ENCODE results near the gene ATG7. TPM values are rescaled to one million over a fixed set of nuclear protein-coding genes. Genes with fewer than 3 reads are reported as not detected.

ATG7 gene
- total RNA-seq, 1 experiment from 2014 or later = 56.1 TPM

GRCh38 chr3:11542551-11542950 is 270.4 kb downstream of the ATG7 start:
- no peak overlapping the region for H2AFZ ChIP-seq
- intact Hi-C loops (cut with micrococcal nuclease; ENCODE audit: unreplicated experiment) = no loop called here
- H3K4me3 ChIP-seq = no peak overlapping the region
- H3K79me2 ChIP-seq (ENCODE audit: low read depth) = no peaks in the 10 kb centered on the region
- peaks cover 3% of the 10 kb centered on the region; the same call in 1 of the 2 replicates for H3F3A ChIP-seq (ENCODE audit: insufficient read depth, low read depth)
- no TSS peak for BruUV-seq (replicated peaks)
- no peak overlapping the region for H3K4me2 ChIP-seq
- H3K9me3 ChIP-seq (ENCODE audit: insufficient read depth, low read depth) = no peaks in the 10 kb centered on the region
- no peak overlapping the region for H3K27ac ChIP-seq
- no peaks in the 10 kb centered on the region for H3K9me2 ChIP-seq (ENCODE audit: insufficient read depth)
- H4K20me1 ChIP-seq (ENCODE audit: insufficient read depth) = 0 out of 2 replicates have a peak, but pooled peaks cover 9% of the 10 kb centered on the region
- TF ChIP-seq CTCF (conservative IDR thresholded peaks at IDR 0.05) (no peak), EZH2 (IDR thresholded peaks at IDR 0.05; ENCODE audit: low read depth) (no peak)
- H3K4me1 ChIP-seq (replicated peaks; ENCODE audit: insufficient read depth) = no peaks in the 10 kb centered on the region
- POLR2A ChIA-PET (ENCODE audit: unreplicated experiment) = interaction anchor here (0.6 kb wide), 1 partner anchor 107 kb away, joined by 3 read pairs; no protein-coding TSS in a partner anchor
- no peak for DNase-seq
- CTCF ChIA-PET = no interaction called here
- H3K27me3 ChIP-seq (ENCODE audit: insufficient read depth, low read depth) = no peaks in the 10 kb centered on the region
- no peaks in the 10 kb centered on the region for H3K36me3 ChIP-seq (ENCODE audit: low read depth)

- Histone ChIP-seq H3K36me3 (ENCODE audit: low read depth) (no peaks in the 10 kb centered on the region), H3K4me1 (replicated peaks; ENCODE audit: insufficient read depth) (no peaks in the 10 kb centered on the region), H3K27me3 (ENCODE audit: insufficient read depth, low read depth) (no peaks in the 10 kb centered on the region), H4K20me1 (ENCODE audit: insufficient read depth) (0 out of 2 replicates have a peak, but pooled peaks cover 9% of the 10 kb centered on the region), H3F3A (ENCODE audit: insufficient read depth, low read depth) (peaks cover 3% of the 10 kb centered on the region), H3K79me2 (ENCODE audit: low read depth) (no peaks in the 10 kb centered on the region), H3K4me2 (no peak overlapping the region), H3K9me2 (ENCODE audit: insufficient read depth) (no peaks in the 10 kb centered on the region), H3K27ac (no peak overlapping the region), H3K9me3 (ENCODE audit: insufficient read depth, low read depth) (no peaks in the 10 kb centered on the region), H2AFZ (no peak overlapping the region), H3K4me3 (no peak overlapping the region)
- ChIA-PET CTCF (no interaction called here), POLR2A (ENCODE audit: unreplicated experiment) (interaction anchor here (0.6 kb wide), 1 partner anchor 106 kb away, joined by 3 read pairs; no protein-coding TSS in a partner anchor)
- no peak for TF ChIP-seq CTCF (conservative IDR thresholded peaks at IDR 0.05)
- no peak for TF ChIP-seq EZH2 (IDR thresholded peaks at IDR 0.05; ENCODE audit: low read depth)
- intact Hi-C loops (cut with micrococcal nuclease; ENCODE audit: unreplicated experiment) = no loop called here
- DNase-seq = no peak
- no TSS peak for BruUV-seq (replicated peaks)
These were observed 271.1 kb downstream of the ATG7 start for GRCh38 chr3:11543141-11543947.

GRCh38 chr3:11543948-11544387 is 271.8 kb downstream of the ATG7 start:
- Histone ChIP-seq H3K36me3 (ENCODE audit: low read depth) (no peaks in the 10 kb centered on the region), H3F3A (ENCODE audit: insufficient read depth, low read depth) (peaks cover 8% of the 10 kb centered on the region), H3K4me3 (no peak overlapping the region), H3K4me2 (no peak overlapping the region), H3K79me2 (ENCODE audit: low read depth) (no peaks in the 10 kb centered on the region), H3K4me1 (replicated peaks; ENCODE audit: insufficient read depth) (no peaks in the 10 kb centered on the region), H3K27ac (no peak overlapping the region), H3K27me3 (ENCODE audit: insufficient read depth, low read depth) (no peaks in the 10 kb centered on the region), H3K9me2 (ENCODE audit: insufficient read depth) (no peaks in the 10 kb centered on the region), H3K9me3 (ENCODE audit: insufficient read depth, low read depth) (no peaks in the 10 kb centered on the region), H2AFZ (no peak overlapping the region), H4K20me1 (ENCODE audit: insufficient read depth) (0 out of 2 replicates have a peak, but pooled peaks cover 7% of the 10 kb centered on the region)
- no TSS peak for BruUV-seq (replicated peaks)
- ChIA-PET CTCF (no interaction called here), POLR2A (ENCODE audit: unreplicated experiment) (no interaction called here)
- no peak for TF ChIP-seq CTCF (conservative IDR thresholded peaks at IDR 0.05)
- TF ChIP-seq EZH2 (IDR thresholded peaks at IDR 0.05; ENCODE audit: low read depth) = no peak
- DNase-seq = no peak
- intact Hi-C loops (cut with micrococcal nuclease; ENCODE audit: unreplicated experiment) = no loop called here

Measured in PC-9 (cell line).